NCI-H82 treated with DMSO at 0.1 percent for 48 hours (cell line): ENCODE results near the gene TKFC.

Experiments used
- DNase-seq: peaks from one replicate; lab custom pipeline; 2025; ENCODE audit not compliant: unreplicated experiment; lab: John Stamatoyannopoulos, UW

Gene TKFC, protein sequence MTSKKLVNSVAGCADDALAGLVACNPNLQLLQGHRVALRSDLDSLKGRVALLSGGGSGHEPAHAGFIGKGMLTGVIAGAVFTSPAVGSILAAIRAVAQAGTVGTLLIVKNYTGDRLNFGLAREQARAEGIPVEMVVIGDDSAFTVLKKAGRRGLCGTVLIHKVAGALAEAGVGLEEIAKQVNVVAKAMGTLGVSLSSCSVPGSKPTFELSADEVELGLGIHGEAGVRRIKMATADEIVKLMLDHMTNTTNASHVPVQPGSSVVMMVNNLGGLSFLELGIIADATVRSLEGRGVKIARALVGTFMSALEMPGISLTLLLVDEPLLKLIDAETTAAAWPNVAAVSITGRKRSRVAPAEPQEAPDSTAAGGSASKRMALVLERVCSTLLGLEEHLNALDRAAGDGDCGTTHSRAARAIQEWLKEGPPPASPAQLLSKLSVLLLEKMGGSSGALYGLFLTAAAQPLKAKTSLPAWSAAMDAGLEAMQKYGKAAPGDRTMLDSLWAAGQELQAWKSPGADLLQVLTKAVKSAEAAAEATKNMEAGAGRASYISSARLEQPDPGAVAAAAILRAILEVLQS

DNA sequence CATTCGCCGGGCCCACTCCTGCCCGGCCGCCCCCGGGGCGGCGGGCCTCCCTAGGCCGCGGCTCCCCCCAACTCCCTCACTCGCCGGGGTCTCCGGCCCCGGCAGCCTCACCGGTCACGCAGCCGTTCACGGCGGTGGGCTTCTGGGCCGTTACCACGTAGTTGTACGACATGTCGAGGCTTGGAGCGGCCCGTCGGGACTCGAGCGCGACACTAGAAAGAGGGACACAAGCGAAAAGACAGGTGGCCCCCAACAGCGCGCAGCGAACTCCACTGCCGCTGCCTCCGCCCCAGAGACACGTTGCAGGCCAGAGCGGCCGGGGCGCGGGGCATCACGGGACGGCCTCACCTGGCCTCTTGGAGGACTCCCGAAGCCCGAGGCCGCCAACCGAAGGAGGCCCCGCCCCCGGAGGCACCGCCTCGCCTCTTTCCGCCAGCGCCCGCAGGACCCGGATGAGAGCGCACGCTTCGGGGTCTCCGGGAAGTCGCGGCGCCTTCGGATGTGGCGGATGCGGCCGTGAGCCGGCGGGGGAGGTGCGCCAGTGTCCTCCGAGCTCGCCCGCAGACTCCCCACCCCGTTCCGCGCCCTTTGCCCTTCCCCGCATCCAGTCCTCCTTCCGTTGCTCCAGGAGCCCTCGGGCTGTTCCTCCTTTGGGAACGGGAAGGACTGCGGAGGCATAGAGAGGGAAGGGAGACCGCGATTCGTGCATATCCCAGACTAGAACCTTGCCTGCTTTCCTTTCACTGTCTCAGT lies at the start of gene TKFC, which contains the start of gene DDB1:
Gene TKFC (plus strand): TSS at position 432 of the 753 bp plus-strand sequence. CDS start 1,501 bp downstream, outside the sequence.
Gene DDB1 (minus strand): TSS at position 309 of the 753 bp plus-strand sequence. CDS start 137 bp downstream, at position 172.
- DNase-seq: peak; percentile 58

DNA sequence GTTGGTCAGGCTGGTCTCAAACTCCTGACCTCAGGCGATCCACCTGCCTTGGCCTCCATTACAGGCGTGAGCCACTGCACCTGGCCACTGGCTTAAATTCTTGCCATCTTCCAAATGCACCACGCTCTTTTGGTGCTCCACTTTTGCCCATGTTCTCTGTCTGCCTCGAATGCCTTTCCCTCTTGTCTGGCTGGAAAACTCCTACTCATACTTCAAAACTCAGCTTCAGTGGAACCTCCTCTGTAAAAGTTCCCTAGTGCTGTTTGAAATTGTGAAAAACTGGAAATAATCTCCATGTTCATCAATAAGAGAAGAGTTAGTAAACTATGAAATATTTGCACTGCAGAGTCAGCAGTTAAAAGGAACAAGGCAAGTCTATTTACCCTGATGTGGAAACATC lies 49.4 kb upstream of the TKFC start:
- no peak for DNase-seq

DNA sequence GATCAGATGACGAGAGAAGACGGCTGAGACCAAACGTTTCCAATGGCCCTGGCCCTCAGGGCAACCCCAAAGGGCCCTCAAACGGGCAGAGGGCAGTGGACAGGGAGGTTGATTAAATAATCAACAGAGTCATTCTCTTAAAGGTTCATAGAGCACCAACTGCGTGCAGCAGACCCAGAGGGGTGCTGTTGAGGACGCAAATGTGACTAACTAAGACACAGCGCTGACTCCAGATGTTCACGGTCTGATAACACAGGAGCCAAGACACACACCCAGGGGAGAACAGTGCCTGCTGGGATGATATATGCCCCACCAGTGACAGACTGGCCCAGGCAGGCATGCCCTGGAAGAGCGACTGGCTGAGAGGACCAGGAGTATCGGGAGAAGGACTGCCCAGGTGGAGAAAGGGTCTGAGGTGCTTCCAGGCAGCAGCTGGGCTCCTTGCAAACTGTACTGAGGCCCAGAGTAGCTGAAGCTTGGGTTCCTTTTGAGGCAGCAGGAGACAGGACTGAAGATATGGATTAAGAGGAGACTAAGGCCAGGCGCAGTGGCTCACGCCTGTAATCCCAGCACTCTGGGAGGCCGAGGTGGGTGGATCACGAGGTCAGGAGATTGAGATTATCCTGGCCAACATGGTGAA lies 45.6 kb upstream of the TKFC start:
- no peak for DNase-seq

DNA sequence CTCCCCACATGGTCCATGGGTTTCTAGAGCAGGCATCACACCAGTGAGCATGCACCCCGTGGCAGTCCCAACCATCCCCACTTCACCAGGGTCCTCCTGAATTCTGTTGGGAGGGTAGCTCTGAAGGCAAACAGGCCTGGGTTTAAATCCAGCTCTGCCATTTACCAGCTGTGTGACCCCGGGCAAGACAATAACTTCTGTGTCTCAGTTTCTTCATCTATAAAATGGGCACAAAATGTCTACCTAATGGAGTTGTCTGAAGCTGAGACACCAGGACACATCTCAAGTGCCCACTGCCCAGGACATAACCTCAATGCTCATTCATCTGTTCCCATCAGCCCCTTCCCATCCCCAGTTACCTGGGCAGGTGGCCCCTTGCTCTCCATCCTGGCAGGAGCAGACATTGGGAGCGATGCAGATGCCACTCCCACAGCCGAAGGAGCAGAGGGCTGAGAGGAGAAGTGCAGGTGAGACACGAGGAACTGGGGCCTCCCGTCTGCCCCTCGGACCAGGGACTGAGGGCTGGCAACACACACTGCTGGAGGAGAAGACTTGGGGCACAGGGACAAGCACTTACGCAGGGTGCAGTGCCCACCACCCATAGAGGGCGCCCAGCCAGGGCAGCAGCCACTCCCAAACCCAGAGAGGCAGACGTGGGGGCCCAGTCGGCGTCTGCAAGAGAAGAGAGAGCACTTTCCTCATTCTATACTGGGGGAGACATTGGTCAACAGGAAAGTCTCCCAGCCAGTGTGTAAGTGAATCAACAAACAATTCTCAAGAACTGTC lies 41.9 kb upstream of the TKFC start:
- no peak for DNase-seq

DNA sequence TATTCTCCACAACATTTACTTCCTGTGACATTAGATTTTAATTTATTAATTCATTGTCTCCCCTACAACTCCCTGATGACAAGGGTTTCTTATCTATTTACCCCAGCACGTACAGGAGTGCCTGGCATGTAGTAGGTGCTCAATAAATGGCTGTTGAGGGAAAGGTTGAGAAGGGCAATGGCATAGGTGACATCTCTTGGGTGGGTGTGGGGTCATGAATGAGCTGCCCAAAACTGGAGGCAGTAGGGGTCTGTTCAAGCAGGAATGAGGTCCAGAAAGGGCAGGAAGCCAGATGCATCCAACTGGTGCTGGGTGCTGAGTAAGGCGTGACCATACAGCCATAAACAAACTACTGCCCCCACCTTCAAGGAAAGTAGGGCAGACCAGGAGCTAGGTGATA lies 40.7 kb upstream of the TKFC start:
- no peak for DNase-seq

DNA sequence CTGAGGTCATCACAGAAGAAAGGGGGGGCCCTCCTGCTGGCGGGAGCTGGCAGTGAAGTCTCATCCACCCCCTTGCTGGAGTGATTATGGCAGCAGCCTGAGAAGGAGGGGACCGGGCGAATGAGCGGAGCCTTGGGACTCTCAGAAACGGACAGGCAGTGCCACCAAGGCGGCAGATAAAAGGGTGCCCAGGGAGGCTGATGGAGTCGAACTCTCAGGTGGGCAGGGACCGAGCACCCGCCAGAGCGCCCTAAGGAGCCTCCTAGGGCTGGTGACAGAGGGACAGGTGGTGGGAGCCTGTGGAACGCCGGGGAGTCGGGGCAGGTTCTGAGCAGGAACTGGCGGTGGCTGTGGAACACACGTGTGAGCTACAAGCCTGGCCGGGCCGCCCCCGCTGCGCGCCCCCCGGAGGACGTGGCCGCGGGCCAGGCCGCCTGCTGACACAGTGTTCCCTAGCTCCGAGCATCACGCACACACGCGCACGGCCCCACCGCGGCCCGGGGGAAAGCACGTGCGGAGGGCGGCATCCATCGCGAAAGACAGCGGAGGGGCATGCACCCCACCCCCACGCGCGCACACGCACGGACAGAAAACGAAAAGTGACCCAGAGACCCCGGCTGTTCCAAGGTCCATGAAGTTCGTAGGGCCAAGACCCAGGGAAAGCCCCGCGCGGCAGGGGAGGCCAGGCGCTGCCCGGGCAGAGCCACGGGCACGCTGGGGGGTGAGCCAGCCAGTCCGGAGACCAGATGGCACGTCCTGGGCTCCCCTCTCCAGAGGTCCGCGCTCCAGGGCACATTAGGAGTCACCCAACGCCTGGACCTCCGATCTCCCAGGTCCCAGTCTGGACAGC lies 38.9 kb upstream of the TKFC start:
- no peak for DNase-seq

DNA sequence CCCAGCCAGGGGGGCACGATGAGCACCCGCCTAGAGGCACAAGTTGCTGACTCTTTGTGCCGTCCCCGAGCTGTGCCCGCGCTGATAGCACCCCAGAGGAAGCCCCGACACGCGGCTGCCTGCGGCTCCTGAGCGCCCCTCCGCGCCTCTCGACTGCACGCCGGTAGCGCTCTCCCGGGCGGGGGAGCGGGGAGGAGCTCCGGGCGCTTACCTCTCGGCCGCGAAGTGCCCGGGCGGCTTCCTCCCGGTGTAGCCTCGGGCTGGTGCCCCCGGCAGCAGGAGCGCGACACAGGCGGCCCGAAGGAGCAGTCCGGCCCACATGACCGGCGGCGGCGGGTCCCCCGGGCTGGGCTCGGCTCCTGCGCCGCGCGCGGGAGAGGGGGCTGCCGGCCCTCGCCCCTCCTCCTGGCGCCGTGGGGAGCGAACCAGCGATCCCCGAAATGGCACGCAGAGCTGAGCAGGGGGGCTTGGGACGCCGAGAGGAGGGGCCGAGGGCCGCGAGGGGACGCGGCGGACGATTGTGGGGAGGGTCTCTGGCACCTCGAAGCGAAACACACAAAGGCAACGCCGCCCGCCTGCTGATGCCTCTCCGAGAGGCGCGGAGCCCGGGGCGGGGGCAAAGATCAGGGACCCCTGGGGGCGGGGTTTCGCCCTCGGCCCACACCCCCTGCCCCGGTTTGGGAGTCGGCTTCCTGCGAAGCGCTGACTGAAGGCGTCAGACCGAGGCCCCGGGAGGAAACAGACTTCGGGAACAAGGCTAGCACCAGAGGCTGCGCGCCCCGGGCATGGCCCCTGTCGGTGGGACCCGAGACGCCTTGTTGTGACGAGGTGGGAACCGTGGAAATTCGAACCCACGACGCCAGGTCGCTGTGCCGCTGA lies 38.1 kb upstream of the TKFC start, which contains the start of gene VWCE:
Gene VWCE (minus strand): TSS at position 600 of the 879 bp plus-strand sequence. CDS start 279 bp downstream, at position 321.
- DNase-seq: no peak

DNA sequence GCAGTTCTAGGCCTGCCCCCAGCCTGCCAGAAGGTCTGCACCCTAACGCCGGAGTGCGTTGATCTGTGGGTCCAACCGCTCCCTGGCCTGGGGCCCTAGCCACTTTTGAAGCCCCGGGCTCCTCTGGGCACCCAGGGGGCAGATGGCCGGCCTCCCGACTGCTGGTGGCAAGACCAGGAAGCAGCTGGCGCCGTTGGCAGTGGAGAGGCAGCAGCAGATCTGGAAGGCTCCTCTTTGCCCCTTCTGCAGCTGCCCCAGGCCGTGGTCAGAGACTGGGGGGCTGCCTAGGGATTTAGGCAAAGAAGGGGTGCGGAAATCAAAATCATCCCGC lies 37.5 kb upstream of the TKFC start:
- no peak for DNase-seq

DNA sequence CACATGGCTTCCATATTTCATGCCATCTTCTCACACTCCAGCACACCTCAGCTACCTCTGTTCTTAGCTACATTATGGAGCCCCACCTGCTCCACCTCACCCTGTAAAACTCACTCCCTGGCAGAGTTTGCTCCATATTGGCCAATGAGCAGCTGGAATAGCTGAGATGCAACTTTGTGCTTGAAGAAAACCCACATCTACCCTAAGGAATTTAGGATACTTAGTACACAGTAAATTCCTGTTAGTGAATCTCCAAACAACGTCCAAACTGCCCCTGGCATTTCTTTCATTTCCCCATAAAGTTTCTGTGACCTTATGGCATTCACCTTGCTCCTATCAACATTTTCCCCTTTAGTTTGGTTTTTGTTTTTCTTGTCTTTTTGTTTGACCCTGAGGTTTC lies 35.7 kb upstream of the TKFC start:
- DNase-seq: no peak

DNA sequence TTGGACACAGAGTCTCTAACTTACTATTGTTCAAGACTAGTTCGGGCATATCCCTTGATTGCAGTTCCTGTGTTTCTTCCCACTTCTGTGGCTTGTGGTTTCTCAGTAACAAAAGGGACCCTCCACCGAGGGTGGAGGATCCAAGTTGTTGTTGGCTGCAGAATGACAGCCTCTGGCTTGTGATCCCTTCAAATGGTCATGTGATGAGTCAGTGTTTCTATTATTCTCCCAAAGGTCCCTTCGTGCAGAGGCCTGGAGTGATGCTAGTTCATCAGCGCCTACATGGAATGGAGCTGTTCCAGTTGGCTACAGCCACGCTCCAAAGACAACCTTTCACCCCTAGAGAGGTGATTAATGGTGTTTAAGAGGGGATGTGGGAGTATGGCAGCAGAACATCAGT lies 35.3 kb upstream of the TKFC start:
- no peak for DNase-seq

DNA sequence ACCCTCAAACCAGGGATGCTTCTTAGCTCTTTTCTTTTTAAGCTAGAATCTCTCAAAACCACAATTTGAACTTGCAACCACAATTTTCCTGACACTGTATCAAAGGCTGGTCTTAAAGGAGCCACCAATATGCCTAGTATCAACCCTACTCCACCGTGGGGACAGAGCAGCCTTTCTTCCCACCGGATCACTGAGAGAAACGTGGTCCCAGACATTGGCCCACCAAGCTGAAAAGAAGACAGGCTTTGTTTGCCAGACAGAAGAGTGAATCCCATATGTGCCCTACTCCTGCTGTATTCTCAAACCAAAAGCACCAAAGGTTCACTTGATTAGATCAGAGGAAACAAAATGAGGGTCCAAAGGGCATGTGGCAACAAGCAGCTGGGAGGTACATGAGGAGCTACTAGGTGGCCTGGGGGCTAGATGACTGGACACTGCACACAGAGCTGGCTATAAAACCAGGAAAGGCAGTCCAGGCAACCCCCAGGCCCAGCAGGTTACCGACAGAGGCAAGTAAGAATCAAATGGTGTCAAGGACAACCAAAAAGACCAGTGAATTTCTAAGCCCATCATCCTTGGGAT lies 34.3 kb upstream of the TKFC start:
- DNase-seq: no peak

DNA sequence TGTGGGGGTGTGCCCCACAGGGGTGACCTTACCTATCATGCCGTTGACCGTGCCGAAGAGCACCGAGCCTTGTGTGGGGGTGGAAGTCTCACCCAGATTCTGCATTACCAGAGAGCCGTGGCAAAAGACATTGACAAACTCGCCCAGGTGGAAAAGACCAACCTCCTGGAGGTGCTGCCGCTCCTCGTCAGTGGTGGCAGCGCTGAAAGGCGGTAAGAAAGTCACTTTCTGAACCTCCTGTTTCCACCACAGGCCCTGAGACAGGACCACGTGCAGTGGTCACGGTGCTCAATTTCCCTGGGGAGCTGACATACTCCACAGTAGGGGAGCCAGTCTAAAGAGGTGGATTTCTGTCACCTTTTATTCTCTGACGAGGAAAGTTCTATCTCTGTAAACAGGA lies 30.5 kb upstream of the TKFC start:
- DNase-seq: no peak

DNA sequence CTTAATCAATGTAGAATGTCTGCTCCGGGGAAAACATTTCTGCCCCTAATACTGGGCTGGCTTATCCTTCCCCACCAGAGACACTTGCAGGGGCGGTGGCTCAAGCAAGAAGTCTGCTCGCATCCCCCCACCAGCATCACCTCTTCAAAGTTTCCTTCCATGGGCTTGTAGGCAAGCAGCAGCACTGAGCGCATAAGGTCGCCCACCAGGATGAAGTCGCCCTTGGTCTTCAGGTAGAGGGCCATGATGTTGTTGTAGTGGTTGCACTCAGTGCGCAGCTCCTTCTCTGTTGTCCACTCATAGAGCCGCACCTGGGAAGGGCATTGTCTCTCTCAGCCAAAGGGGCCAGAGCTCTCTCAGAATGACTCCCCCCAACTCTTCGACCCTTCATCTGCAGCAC lies 29.3 kb upstream of the TKFC start:
- no peak for DNase-seq

DNA sequence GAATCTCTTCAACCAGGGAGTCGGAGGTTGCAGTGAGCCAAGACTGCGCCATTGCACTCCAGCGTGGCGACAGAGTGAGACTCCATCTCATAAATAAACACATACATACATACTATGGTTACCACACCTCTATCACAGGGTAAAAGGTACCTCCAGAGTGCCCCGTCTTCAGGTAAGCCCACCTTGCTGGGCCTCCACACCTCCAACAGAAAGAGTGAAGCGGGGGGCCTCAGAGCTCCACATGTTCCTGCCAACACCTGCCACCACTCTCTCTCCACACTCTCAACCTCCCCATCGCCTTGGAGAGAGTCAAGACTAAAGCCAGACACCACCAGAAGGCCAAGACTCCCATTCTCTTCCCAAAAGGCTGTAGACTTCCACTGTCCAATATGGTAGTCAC lies 27.6 kb upstream of the TKFC start:
- no peak for DNase-seq

DNA sequence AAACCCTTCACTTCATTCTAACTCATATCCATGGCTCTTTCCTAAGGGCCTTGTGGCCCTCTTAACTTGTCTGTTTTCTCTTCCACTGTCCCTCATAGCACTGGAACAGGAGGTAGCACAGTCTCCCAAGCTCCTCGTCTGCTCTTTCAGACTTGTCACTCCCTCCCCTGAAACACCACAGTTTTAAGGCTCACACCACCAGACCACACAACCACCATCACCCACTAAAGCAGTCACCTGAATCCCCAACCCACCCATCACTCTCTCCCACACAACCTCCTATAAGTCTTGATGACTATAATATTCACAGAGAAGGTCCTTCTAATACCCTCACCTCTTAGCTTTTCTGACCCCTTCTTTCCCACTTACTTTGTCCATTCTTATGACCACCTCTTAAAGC lies 26.8 kb upstream of the TKFC start:
- DNase-seq: no peak

DNA sequence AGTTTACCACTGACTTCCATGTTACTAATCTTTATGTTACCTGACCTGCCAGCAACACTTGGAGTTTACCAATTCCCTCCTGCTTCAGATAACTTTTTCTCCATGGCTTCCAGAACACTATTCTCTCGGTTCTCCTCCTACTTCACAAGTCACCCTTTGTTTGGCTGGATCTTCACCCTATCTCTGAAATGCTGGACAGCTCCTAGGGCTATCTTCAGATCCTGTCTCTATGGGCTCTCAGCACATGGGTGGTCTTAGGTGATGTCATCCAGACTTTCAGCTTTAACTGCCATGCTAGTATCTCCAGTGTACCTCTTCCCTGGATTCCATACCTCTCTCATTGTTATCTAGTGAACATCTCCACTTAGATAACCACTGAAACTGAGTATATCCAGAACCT lies 25.7 kb upstream of the TKFC start:
- no peak for DNase-seq

DNA sequence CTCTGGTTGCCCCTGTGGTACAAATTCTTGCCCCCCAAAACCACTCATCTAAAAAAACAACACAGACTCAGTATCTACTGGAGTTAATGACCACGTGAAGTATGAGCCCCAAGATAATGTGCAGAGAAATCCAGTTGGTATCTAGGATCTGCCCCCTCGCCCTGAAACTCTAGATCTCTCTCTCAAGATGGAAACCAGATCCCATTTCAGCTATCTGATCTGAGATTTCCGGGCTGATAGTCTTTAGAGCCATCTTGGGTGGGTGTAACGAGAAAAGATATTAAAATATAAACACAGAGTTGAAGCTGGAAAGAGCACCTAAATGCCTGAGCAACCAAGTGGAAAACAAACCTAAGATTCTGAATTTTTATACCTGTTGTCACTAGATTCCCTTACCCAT lies 23.9 kb upstream of the TKFC start:
- no peak for DNase-seq

DNA sequence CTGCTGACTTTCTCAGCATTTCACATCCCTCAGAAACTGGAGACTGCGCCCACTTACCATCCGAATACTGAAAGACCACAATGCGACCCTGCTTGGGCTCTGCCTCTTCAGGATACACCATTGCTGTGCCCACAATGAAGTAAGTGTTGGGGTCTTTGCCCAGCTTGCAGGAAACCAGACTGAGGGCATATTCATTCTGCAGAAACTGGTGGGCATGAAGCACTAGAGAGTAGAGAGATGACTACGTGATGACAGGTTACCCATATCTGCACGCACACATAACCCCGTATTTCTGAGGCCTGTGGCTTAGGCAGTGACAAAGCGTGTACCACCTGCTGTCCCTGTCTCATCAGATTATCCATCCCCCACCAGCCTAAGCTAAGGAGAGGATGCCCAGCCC lies 23.3 kb upstream of the TKFC start:
- DNase-seq: no peak
